ENCODE results near the gene SH3GL2. TPM values are rescaled to one million over a fixed set of nuclear protein-coding genes. Genes with fewer than 3 reads are reported as not detected.

The SH3GL2 gene
- total RNA-seq, 4 donors from 2014 or later, result 0.67 TPM; not detected in 3

GRCh38 chr9:17651725-17652124 is 72.9 kb downstream of the SH3GL2 start:
- Histone ChIP-seq H3K27me3 (no peaks in the 10 kb centered on the region), H3K36me3 (no peaks in the 10 kb centered on the region), H3K4me1 (no peaks in the 10 kb centered on the region), H3K9me3 (no peaks in the 10 kb centered on the region), H3K27ac (no peak overlapping the region), H3K4me3 (no peak overlapping the region)
- no peak for DNase-seq
- TF ChIP-seq CTCF (IDR thresholded peaks at IDR 0.05) (no peak), POLR2A (IDR thresholded peaks at IDR 0.05) (no peak)

- Histone ChIP-seq H3K27me3 (no peaks in the 10 kb centered on the region), H3K27ac (no peak overlapping the region), H3K4me3 (no peak overlapping the region), H3K36me3 (no peaks in the 10 kb centered on the region), H3K4me1 (no peaks in the 10 kb centered on the region), H3K9me3 (no peaks in the 10 kb centered on the region)
- TF ChIP-seq POLR2A (IDR thresholded peaks at IDR 0.05), result no peak
- no peak for TF ChIP-seq CTCF (IDR thresholded peaks at IDR 0.05)
- no peak for DNase-seq
Observed at GRCh38 chr9:17653947-17654465, 75.1 kb downstream of the SH3GL2 start.

- no peak for TF ChIP-seq CTCF (IDR thresholded peaks at IDR 0.05)
- TF ChIP-seq POLR2A (IDR thresholded peaks at IDR 0.05), result no peak
- no peak for DNase-seq
- Histone ChIP-seq H3K4me3 (no peak overlapping the region), H3K9me3 (no peaks in the 10 kb centered on the region), H3K27me3 (no peaks in the 10 kb centered on the region), H3K4me1 (no peaks in the 10 kb centered on the region), H3K27ac (no peak overlapping the region), H3K36me3 (no peaks in the 10 kb centered on the region)
Observed at GRCh38 chr9:17656889-17657288, 78.0 kb downstream of the SH3GL2 start.

GRCh38 chr9:17658237-17658636 is 79.4 kb downstream of the SH3GL2 start:
- no peak overlapping the region for H3K4me3 ChIP-seq
- H3K36me3 ChIP-seq, result no peaks in the 10 kb centered on the region
- no peak overlapping the region for H3K27ac ChIP-seq
- H3K4me1 ChIP-seq, result no peaks in the 10 kb centered on the region
- H3K27me3 ChIP-seq, result no peaks in the 10 kb centered on the region
- DNase-seq, result no peak
- TF ChIP-seq POLR2A (IDR thresholded peaks at IDR 0.05) (no peak), CTCF (IDR thresholded peaks at IDR 0.05) (no peak)
- H3K9me3 ChIP-seq, result no peaks in the 10 kb centered on the region

- Histone ChIP-seq H3K36me3 (no peaks in the 10 kb centered on the region), H3K27ac (no peak overlapping the region), H3K27me3 (no peaks in the 10 kb centered on the region), H3K4me1 (no peaks in the 10 kb centered on the region), H3K9me3 (no peaks in the 10 kb centered on the region), H3K4me3 (no peak overlapping the region)
- TF ChIP-seq CTCF (IDR thresholded peaks at IDR 0.05), result no peak
- no peak for DNase-seq
Observed at GRCh38 chr9:17660158-17660557, 81.3 kb downstream of the SH3GL2 start.

GRCh38 chr9:17665450-17665849 is 86.6 kb downstream of the SH3GL2 start:
- Histone ChIP-seq H3K4me3 (no peak overlapping the region), H3K27ac (no peak overlapping the region), H3K9me3 (no peaks in the 10 kb centered on the region), H3K36me3 (no peaks in the 10 kb centered on the region), H3K4me1 (no peaks in the 10 kb centered on the region), H3K27me3 (no peaks in the 10 kb centered on the region)
- DNase-seq, result no peak
- TF ChIP-seq POLR2A (IDR thresholded peaks at IDR 0.05), result no peak
- TF ChIP-seq CTCF (IDR thresholded peaks at IDR 0.05), result no peak

Data from Peyer's patch (tissue), 4 donors.